ENCODE data around the gene ASXL1.

GRCh38 chr20:32484225-32484957 is 126.3 kb downstream of the ASXL1 start:
- TF ChIP-seq POLR2A (IDR thresholded peaks at IDR 0.05; ENCODE audit: borderline replicate concordance, extremely low read depth, insufficient read depth, insufficient read length) (no peak), CTCF (IDR thresholded peaks at IDR 0.05 in 2 of 3, conservative IDR thresholded peaks at IDR 0.05 in 1 of 3; ENCODE audit: borderline replicate concordance in 1 of 3, insufficient read depth in 1 of 3, low read depth in 2 of 3, low read length in 2 of 3) (no peak), JUND (IDR thresholded peaks at IDR 0.05) (no peak), POLR2AphosphoS5 (IDR thresholded peaks at IDR 0.05; ENCODE audit: low read depth, low read length) (no peak), EZH2phosphoT487 (IDR thresholded peaks at IDR 0.05; ENCODE audit: borderline replicate concordance) (no peak), RAD21 (IDR thresholded peaks at IDR 0.05; ENCODE audit: low read depth) (no peak)
